Measurements from ENCODE around the gene GAB2. TPM values are rescaled to one million over a fixed set of nuclear protein-coding genes. Genes with fewer than 3 reads are reported as not detected.

The GAB2 gene
- total and polyA plus RNA-seq, 10 of the 15 experiments (the other 5 are each of a cell fraction or from before 2014, with no cell fraction given): 0.69 to 12.6 (median 3.8) TPM

GRCh38 chr11:78420796-78421209, 3.2 kb upstream of the GAB2 start (continued):
- TF ChIP-seq CHD1 (IDR thresholded peaks at IDR 0.05; ENCODE audit: low read depth, low read length) (no peak), IRF4 (IDR thresholded peaks at IDR 0.05; ENCODE audit: low read depth, low read length) (peak; percentile 37; the same call in 1 of the 2 replicates), SKIL (IDR thresholded peaks at IDR 0.05; ENCODE audit: low read depth, poor library complexity, severe bottlenecking) (no peak), BHLHE40 (IDR thresholded peaks at IDR 0.05; ENCODE audit: borderline replicate concordance in 1 of 2, low read depth in 2 of 2, low read length in 1 of 2) (peak; percentile 30 to 53; a peak in 3 of 4 replicates), USF1 (IDR thresholded peaks at IDR 0.05; ENCODE audit: borderline replicate concordance, extremely low read length, insufficient read depth, low read depth, low read length) (no peak), POLR2A (IDR thresholded peaks at IDR 0.05; ENCODE audit: low read depth, low read length) (peak; percentile 31; the same call in 1 of the 2 replicates), TAF1 (IDR thresholded peaks at IDR 0.05; ENCODE audit: borderline replicate concordance, low read depth, low read length) (no peak), ZNF687 (IDR thresholded peaks at IDR 0.05) (no peak), EED (IDR thresholded peaks at IDR 0.05; ENCODE audit: low read depth) (peak; percentile 87), SIN3A (IDR thresholded peaks at IDR 0.05; ENCODE audit: low read depth, low read length) (no peak), YBX1 (IDR thresholded peaks at IDR 0.05) (no peak), MXI1 (IDR thresholded peaks at IDR 0.05; ENCODE audit: low read depth, low read length) (peak; percentile 22; the same call in 1 of the 2 replicates), NR2F1 (conservative IDR thresholded peaks at IDR 0.05) (no peak), CREM (IDR thresholded peaks at IDR 0.05; ENCODE audit: low read depth) (peak; percentile 93), SRF (IDR thresholded peaks at IDR 0.05; ENCODE audit: low read depth in 2 of 2, low read length in 2 of 2) (no peak), NKRF (conservative IDR thresholded peaks at IDR 0.05) (no peak), USF2 (IDR thresholded peaks at IDR 0.05; ENCODE audit: borderline replicate concordance, low read depth, low read length) (no peak), ZBTB33 (IDR thresholded peaks at IDR 0.05) (no peak), ZNF207 (IDR thresholded peaks at IDR 0.05; ENCODE audit: borderline replicate concordance) (no peak)
